LNCAP (cell line): ENCODE data around the gene UBASH3B.

Source experiments
- CTCF ChIP-seq: fragments of 450-650 bp; IDR thresholded peaks from 2 replicates; pipeline ENCODE4 v1.5.1; 2017; ENCODE audit warnings: mild to moderate bottlenecking

UBASH3B gene

DNA sequence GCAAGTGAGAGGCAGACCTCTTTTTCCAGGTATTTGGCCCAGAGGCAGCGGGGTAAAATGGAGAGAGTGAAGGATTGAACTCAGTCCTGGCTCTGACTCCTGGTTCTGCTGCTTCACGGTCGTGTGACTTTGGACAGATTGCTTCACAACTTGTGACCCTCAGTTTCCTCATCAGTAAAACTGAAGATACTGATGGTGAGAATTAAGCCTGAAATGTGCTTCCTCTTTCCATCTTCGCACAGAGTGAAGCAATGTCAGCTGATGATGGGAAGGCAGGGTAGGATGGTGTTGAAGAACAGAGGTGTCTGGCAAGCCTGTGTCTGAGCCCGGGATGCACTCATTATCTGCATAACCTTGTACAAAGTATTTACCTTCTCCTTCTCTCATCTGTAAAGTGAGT, 59.0 kb downstream of the UBASH3B start:
- no peak for TF ChIP-seq CTCF

GRCh38 chr11:122715548-122716440, 60.3 kb downstream of the UBASH3B start:
- TF ChIP-seq CTCF, result no peak

- no peak for TF ChIP-seq CTCF
Measured at GRCh38 chr11:122717264-122717867, 61.8 kb downstream of the UBASH3B start.

- TF ChIP-seq CTCF, result no peak
Measured at GRCh38 chr11:122720107-122720881, 64.8 kb downstream of the UBASH3B start.

DNA sequence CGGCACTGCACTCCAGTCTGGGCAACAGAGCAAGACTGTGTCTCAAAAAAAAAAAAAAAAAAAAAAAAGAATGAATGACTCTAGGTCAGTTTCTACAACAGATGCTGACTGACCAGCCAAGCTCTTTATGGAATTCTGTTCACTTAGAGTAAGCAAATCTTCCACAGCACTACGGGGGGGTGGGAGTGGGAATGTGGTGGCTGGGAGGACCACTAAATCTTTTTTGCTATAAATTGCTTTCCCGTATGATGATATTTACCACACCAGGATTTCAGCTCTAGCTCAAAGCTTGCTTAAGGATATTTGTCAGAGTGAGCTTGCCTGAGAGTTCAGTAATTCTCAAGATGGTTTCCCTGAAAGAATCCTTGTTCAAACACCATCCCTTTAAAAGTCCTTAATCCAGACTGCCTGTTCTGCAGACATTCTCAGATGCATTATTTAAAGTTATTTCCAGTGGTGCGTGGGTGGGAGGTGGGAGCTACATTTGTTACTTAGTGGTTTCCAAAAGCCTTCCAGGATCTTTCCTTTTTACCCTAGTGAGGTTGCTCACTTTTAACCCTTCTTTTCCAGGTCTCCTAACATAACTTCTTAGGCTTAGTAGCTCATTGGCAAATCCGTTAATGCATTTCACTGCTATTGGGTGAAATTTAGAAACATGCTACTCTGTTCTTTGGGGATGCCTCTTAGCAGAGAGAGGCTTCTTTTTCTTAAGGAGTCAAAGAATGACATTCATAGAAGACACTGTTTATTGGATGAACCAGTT, 65.9 kb downstream of the UBASH3B start:
- no peak for TF ChIP-seq CTCF

- no peak for TF ChIP-seq CTCF
Measured at GRCh38 chr11:122721964-122722266, 66.4 kb downstream of the UBASH3B start.

DNA sequence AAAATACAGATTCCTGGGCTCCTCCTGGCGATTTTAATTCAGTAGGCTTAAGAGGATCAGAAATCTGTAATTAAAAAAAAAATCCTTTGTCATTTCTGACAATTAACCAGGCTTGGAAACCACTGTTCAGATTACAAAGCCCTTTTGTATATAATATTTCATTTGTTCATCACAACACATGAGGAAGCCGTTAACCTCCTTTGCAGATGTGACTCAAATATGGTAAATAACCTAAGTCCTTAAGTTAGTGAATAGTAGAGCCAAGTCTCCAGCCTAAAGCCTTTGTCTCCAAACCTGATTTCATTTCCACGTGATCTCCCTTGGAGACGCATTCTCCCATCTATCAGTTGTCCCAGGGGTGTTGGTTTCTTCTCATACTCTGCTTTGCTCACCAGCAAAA, 67.6 kb downstream of the UBASH3B start:
- no peak for TF ChIP-seq CTCF
